GM12878 (cell line): ENCODE measurements around the gene WBP11. TPM values are rescaled to one million over a fixed set of nuclear protein-coding genes. Genes with fewer than 3 reads are reported as not detected.

Experiments used
- ATAC-seq: fragments of 200-7000 bp; cut with Tn5 transposase; 3 replicates; pipeline ENCODE4 v1.9.1; 2020; ENCODE audit warnings: mild to moderate bottlenecking, moderate library complexity
- BruUV-seq: library from RNA; stranded (reverse); fragments of 400-500 nt; replicated peaks from 2 replicates; lab custom pipeline; 2021; lab: Mats Ljungman, UMichigan
- CTCF ChIA-PET: fragments of 300-600 bp; sonication (Branson Sonifier 250); formaldehyde crosslinking; extraction: SDS; loops from one replicate; lab custom pipeline; 2021; ENCODE audit warnings: inconsistent platforms; lab: Yijun Ruan, JAX
- POLR2A ChIA-PET: fragments of 350-600 bp; formaldehyde crosslinking; extraction: SDS; loops from one replicate; lab custom pipeline; 2021; ENCODE audit warnings: inconsistent platforms; lab: Charles Lee
- RAD21 ChIA-PET: fragments of 300-600 bp; sonication (Branson Sonifier 250); formaldehyde crosslinking; loops from one replicate; lab custom pipeline; 2023; ENCODE audit warnings: antibody characterized with exemption; ENCODE audit not compliant: unreplicated experiment; lab: Charles Lee
- SMC1A ChIA-PET: fragments of 300-600 bp; sonication (Branson Sonifier 250); formaldehyde crosslinking; loops from one replicate; lab custom pipeline; 2023; ENCODE audit not compliant: unreplicated experiment, uncharacterized antibody; lab: Charles Lee
- DNase-seq: peaks from one replicate; pipeline ENCODE4 v3.0.0-alpha.2; 2011; ENCODE audit warnings: low read depth, low spot score
- FAIRE-seq: peaks from 3 replicates; lab custom pipeline; 2011; peaks lifted over from hg19 to GRCh38; lab: Jason Lieb, UNC
- H2AFZ ChIP-seq: 2 replicates; pipeline ENCODE4 v1.6.0; 2011; ENCODE audit warnings: low read depth, low read length, control low read depth; ENCODE audit not compliant: control insufficient read depth
- H3K27ac ChIP-seq: 2 replicates; pipeline ENCODE4 v1.5.1; 2011; ENCODE audit warnings: control low read depth; ENCODE audit not compliant: control insufficient read depth, insufficient read depth
- H3K27me3 ChIP-seq, 2 experiments: replicated peaks in 1 of 2; 2 replicates each; pipeline versions ENCODE4 v1.6.0 to v1.6.1; 2011; ENCODE audit warnings: low read length in 1 of 2; ENCODE audit not compliant: control insufficient read depth in 2 of 2, insufficient read depth in 2 of 2
- H3K36me3 ChIP-seq, 2 experiments: 2 replicates each; pipeline ENCODE4 v1.5.1; 2011; ENCODE audit warnings: low read length in 1 of 2; ENCODE audit not compliant: control insufficient read depth in 2 of 2, insufficient read depth in 2 of 2
- H3K4me1 ChIP-seq: 2 replicates; pipeline ENCODE4 v1.6.1; 2011; ENCODE audit warnings: mild to moderate bottlenecking, low read length, moderate library complexity, mixed read lengths; ENCODE audit not compliant: control insufficient read depth, insufficient read depth
- H3K4me2 ChIP-seq: 2 replicates; pipeline ENCODE4 v1.6.0; 2011; ENCODE audit warnings: control low read depth; ENCODE audit not compliant: control insufficient read depth, insufficient read depth
- H3K4me3 ChIP-seq: fragments of 200-600 bp; sonication (generic); 2 replicates; pipeline ENCODE4 v1.5.1; 2016
- H3K79me2 ChIP-seq: 2 replicates; pipeline ENCODE4 v1.6.0; 2011; ENCODE audit warnings: low read length; ENCODE audit not compliant: control insufficient read depth, insufficient read depth
- H3K9ac ChIP-seq: 2 replicates; pipeline ENCODE4 v1.8.0; 2011; ENCODE audit warnings: low read length, control low read depth, mixed read lengths; ENCODE audit not compliant: control insufficient read depth, insufficient read depth
- H3K9me3 ChIP-seq: replicated peaks from 3 replicates; pipeline ENCODE4 v1.5.1; 2011; ENCODE audit warnings: mild to moderate bottlenecking, low read length; ENCODE audit not compliant: control insufficient read depth, insufficient read depth
- H4K20me1 ChIP-seq: 2 replicates; pipeline ENCODE4 v1.6.0; 2011; ENCODE audit not compliant: control insufficient read depth, insufficient read depth
- ASH2L ChIP-seq: fragments of 300-600, 200-600 bp; sonication (generic); IDR thresholded peaks from 2 replicates; pipeline ENCODE4 v1.6.1; 2017; ENCODE audit warnings: low read depth, mild to moderate bottlenecking, borderline replicate concordance
- CBX3 ChIP-seq: fragments of 200-600 bp; sonication (generic); IDR thresholded peaks from 2 replicates; pipeline ENCODE4 v1.6.1; 2016; ENCODE audit warnings: low read depth, borderline replicate concordance
- EGR1 ChIP-seq, 2 experiments: IDR thresholded peaks; 1 replicate in 1 of 2; 2 replicates in 1 of 2; pipeline ENCODE4 v1.6.1; 2011 to 2012; ENCODE audit warnings: low read depth in 2 of 2, low read length in 2 of 2, borderline replicate concordance in 1 of 2, mild to moderate bottlenecking in 1 of 2, moderate library complexity in 1 of 2
- FOS ChIP-seq: IDR thresholded peaks from 3 replicates; pipeline ENCODE4 v1.6.1; 2011; ENCODE audit warnings: borderline replicate concordance; ENCODE audit not compliant: insufficient read length; ENCODE audit errors: extremely low read depth
- JUND ChIP-seq: IDR thresholded peaks from 2 replicates; pipeline ENCODE4 v1.6.1; 2012; ENCODE audit warnings: low read depth, mild to moderate bottlenecking, low read length, improper control_type of control experiment, moderate library complexity
- NBN ChIP-seq: fragments of 450-650 bp; IDR thresholded peaks from 2 replicates; pipeline ENCODE4 v1.6.1; 2016
- NFXL1 ChIP-seq: fragments of 450-650 bp; IDR thresholded peaks from 2 replicates; pipeline ENCODE4 v1.6.1; 2017; ENCODE audit warnings: antibody characterized with exemption, mild to moderate bottlenecking, borderline replicate concordance
- NFYB ChIP-seq: IDR thresholded peaks from 2 replicates; pipeline ENCODE4 v1.6.1; 2011; ENCODE audit warnings: low read depth, mild to moderate bottlenecking, low read length, improper control_type of control experiment, moderate library complexity; ENCODE audit not compliant: insufficient read depth
- POLR2A ChIP-seq: IDR thresholded peaks from 2 replicates; pipeline ENCODE4 v1.6.1; 2011; ENCODE audit warnings: low read depth, mild to moderate bottlenecking, low read length
- RB1 ChIP-seq: fragments of 450-650 bp; formaldehyde crosslinking; IDR thresholded peaks from 2 replicates; pipeline ENCODE4 v1.6.1; 2017; ENCODE audit warnings: mild to moderate bottlenecking, borderline replicate concordance
- RBBP5 ChIP-seq: fragments of 200-600 bp; sonication (generic); conservative IDR thresholded peaks from 2 replicates; pipeline ENCODE4 v1.6.1; 2016
- SMARCA5 ChIP-seq: fragments of 450-650 bp; IDR thresholded peaks from 2 replicates; pipeline ENCODE4 v1.6.1; 2017; ENCODE audit warnings: mild to moderate bottlenecking
- SREBF2 ChIP-seq: IDR thresholded peaks from 2 replicates; pipeline ENCODE4 v1.6.1; 2012; ENCODE audit warnings: mild to moderate bottlenecking, low read length
- SRF ChIP-seq, 2 experiments: IDR thresholded peaks; 2 replicates each; pipeline ENCODE4 v1.6.1; 2011; ENCODE audit warnings: low read depth in 2 of 2, low read length in 2 of 2, mild to moderate bottlenecking in 1 of 2, moderate library complexity in 1 of 2
- YY1 ChIP-seq: IDR thresholded peaks from 2 replicates; pipeline ENCODE4 v1.6.1; 2011; ENCODE audit warnings: low read depth, mild to moderate bottlenecking, low read length
- WGBS: methylation state at CpG from one replicate; pipeline ENCODE4 v1.1.6; 2016; ENCODE audit warnings: low lambda C conversion rate; ENCODE audit not compliant: insufficient replicate concordance, insufficient coverage; ENCODE audit errors: missing lambda C conversion rate; 5-methylcytosine and 5-hydroxymethylcytosine counted together
- in situ Hi-C: fragments of 300-500 bp; cut with MboI; formaldehyde crosslinking; loops from 9 replicates; pipeline ENCODE4 v1.14.3; 2018; ENCODE audit warnings: mixed read lengths
- intact Hi-C: fragments of 100-400 bp; cut with micrococcal nuclease; formaldehyde crosslinking; loops from one replicate; pipeline ENCODE4 v1.14.2; 2022; ENCODE audit not compliant: unreplicated experiment
- polyA plus RNA-seq, 11 experiments: library from polyadenylated mRNA; depleted of rRNA in 4 of 11; unstranded in 6 of 11; stranded (reverse) in 5 of 11; fragments of >200 nt; fragmentation: Nextera tagmentation in 4 of 11; fragmentation: Illumina TruSeq in 1 of 11; extraction: Ambion mirVana in 4 of 11; extraction: Trizol in 1 of 11; gene quantifications; 1 replicate in 1 of 11; 2 replicates in 10 of 11; pipeline versions ENCODE4 v1.2.1 to v1.2.3, GENCODE V29; 2011 to 2016; ENCODE audit warnings: inconsistent platforms in 2 of 11, missing spikeins in 2 of 11, low read depth in 1 of 11
- total RNA-seq, 4 experiments: library from RNA; depleted of rRNA in 3 of 4; stranded (reverse); fragments of >200 nt in 3 of 4; fragmentation: Illumina TruSeq in 1 of 4; extraction: Trizol in 1 of 4; gene quantifications; 2 replicates each; pipeline versions ENCODE4 v1.2.1 to v1.2.3, GENCODE V29; 2013 to 2021
- TF ChIP-seq, protein P1 (sequence below): IDR thresholded peaks from 2 replicates; pipeline ENCODE4 v1.6.1; 2011; ENCODE audit warnings: borderline replicate concordance, low read depth, mild to moderate bottlenecking, moderate library complexity, low read length; ENCODE audit not compliant: insufficient read depth, poor library complexity, severe bottlenecking
- TF ChIP-seq, protein P2 (sequence below): IDR thresholded peaks from 2 replicates; pipeline ENCODE4 v1.6.1; 2012; ENCODE audit warnings: low read length, inconsistent platforms

Gene WBP11
- total and polyA plus RNA-seq, 10 of the 15 experiments (the other 5 are each of a cell fraction or from before 2014, with no cell fraction given): 11.5 to 107 (median 29.1) TPM

DNA sequence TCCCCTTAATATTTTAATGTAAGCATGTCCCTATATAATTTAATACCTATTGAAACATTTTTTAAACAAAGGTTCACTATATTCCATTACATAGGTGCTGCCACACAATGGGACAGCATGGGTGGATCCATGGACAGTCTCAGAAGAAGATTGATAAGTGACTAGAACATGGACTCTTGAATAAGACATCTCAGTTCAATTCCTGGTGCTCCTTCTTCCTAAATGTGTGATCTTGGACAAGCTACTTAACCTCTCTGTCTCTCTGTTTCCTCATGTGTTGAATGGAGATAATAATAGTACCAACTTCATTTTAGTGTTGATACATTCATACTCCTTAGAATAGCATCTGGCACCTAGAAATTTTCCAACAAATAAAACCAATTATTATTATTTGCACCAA lies 41.1 kb upstream of the WBP11 start (continued):
- TF ChIP-seq NFYB (no peak), SREBF2 (no peak), NFXL1 (no peak)

DNA sequence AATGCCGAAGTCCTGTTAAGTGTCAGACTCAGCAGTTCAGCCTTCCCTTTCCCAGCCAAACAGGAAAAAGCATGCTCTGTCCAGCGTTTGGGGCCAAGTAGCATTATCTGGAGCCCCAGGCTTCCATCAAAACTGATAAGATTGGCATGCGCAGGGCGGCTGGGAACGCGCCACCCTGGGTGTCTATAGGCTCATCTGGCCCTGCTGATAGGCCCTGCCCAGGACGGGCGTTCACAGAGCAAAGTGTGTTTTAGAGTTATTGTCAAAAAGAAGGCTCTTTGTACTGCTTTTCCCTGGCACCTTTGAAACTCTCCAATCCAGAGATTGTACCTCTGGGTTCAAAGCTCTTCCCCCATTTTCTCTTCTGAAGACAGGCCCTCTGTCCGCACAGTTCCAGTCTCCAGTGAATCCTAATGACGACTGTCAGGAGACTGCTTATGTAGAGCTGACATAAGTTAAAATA lies 40.2 kb upstream of the WBP11 start, which contains the start of gene ART4:
ART4 (minus strand) TSS at position 102 of the 463 bp plus-strand sequence. CDS start 413 bp downstream, outside the sequence.
- POLR2A ChIA-PET: no interaction called here
- RAD21 ChIA-PET: interaction anchor here (1.6 to 1.9 kb wide), 2 partner anchors 152 to 154 kb away, joined by 5 to 6 read pairs; no protein-coding TSS in a partner anchor
- H3K79me2 ChIP-seq: no peaks in the 10 kb centered on the region
- no peak within 1 kb of the TSS for H3K4me3 ChIP-seq
- H3K4me1 ChIP-seq: no peaks in the 10 kb centered on the region
- ATAC-seq: no peak
- CTCF ChIA-PET: interaction anchor here (1.3 to 2.3 kb wide), 2 partner anchors 120 to 152 kb away, joined by 6 to 8 read pairs; no protein-coding TSS in a partner anchor
- H3K27ac ChIP-seq: no peak within 1 kb of the TSS
- intact Hi-C loops (loop anchor here (5.0 kb wide), 1 partner anchor 379 kb away; the partner anchor contains the start of gene RERG), in situ Hi-C loops (no loop called here)
- H3K9ac ChIP-seq: no peak within 1 kb of the TSS
- no peak for TF ChIP-seq CBX3
- no peak for TF ChIP-seq FOS
- no peak for TF ChIP-seq NBN
- TF ChIP-seq, protein P1, sequence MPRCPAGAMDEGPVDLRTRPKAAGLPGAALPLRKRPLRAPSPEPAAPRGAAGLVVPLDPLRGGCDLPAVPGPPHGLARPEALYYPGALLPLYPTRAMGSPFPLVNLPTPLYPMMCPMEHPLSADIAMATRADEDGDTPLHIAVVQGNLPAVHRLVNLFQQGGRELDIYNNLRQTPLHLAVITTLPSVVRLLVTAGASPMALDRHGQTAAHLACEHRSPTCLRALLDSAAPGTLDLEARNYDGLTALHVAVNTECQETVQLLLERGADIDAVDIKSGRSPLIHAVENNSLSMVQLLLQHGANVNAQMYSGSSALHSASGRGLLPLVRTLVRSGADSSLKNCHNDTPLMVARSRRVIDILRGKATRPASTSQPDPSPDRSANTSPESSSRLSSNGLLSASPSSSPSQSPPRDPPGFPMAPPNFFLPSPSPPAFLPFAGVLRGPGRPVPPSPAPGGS: no peak
- no peak for TF ChIP-seq SMARCA5
- TF ChIP-seq ASH2L: no peak
- no peak for TF ChIP-seq POLR2A
- TF ChIP-seq SRF (IDR thresholded peaks at IDR 0.05; ENCODE audit: low read depth in 2 of 2, low read length in 2 of 2): no peak
- no peak for TF ChIP-seq RBBP5
- TF ChIP-seq RB1: no peak
- TF ChIP-seq, protein P2, sequence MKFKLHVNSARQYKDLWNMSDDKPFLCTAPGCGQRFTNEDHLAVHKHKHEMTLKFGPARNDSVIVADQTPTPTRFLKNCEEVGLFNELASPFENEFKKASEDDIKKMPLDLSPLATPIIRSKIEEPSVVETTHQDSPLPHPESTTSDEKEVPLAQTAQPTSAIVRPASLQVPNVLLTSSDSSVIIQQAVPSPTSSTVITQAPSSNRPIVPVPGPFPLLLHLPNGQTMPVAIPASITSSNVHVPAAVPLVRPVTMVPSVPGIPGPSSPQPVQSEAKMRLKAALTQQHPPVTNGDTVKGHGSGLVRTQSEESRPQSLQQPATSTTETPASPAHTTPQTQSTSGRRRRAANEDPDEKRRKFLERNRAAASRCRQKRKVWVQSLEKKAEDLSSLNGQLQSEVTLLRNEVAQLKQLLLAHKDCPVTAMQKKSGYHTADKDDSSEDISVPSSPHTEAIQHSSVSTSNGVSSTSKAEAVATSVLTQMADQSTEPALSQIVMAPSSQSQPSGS: no peak
- TF ChIP-seq EGR1 (IDR thresholded peaks at IDR 0.05; ENCODE audit: borderline replicate concordance in 1 of 2, low read depth in 2 of 2, low read length in 2 of 2): no peak
- no peak for TF ChIP-seq YY1
- TF ChIP-seq JUND: no peak
- SMC1A ChIA-PET: interaction anchor here (15.6 kb wide), 1 partner anchor 153 kb away, joined by 242 read pairs; no protein-coding TSS in a partner anchor
- DNase-seq: no peak
- 77% methylated on average over 10 of the region's 10 CpGs for WGBS
- no peaks in the 10 kb centered on the region for H4K20me1 ChIP-seq
- BruUV-seq: no TSS peak
- no peaks in the 10 kb centered on the region; a peak in 1 of 4 replicates for H3K27me3 ChIP-seq
- FAIRE-seq: no peak
- H3K9me3 ChIP-seq: no peaks in the 10 kb centered on the region
- H2AFZ ChIP-seq: no peak within 1 kb of the TSS
- H3K36me3 ChIP-seq: no peaks in the 10 kb centered on the region
- no peak within 1 kb of the TSS for H3K4me2 ChIP-seq
